Measurements from ENCODE around the gene SKI. TPM values are rescaled to one million over a fixed set of nuclear protein-coding genes. Genes with fewer than 3 reads are reported as not detected.

Gene SKI
- 18.4 and 25.5 TPM in 2 replicates for total RNA-seq

GRCh38 chr1:2228157-2228594 lies at the start of gene SKI:
TSS of gene SKI (plus strand) at chr1:2228319. CDS start at chr1:2228767, 448 bp downstream.

GRCh38 chr1:2194319-2194897 lies 33.7 kb upstream of the SKI start, which contains the start of gene FAAP20:
TSS of gene FAAP20 (minus strand) at chr1:2194772. CDS start at chr1:2194749, 23 bp downstream.

Other genes with a start within 250 kb of the SKI start
- 0.07 TPM in 1 of 2 replicates, not detected in the other for gene CFAP74, start 224.5 kb upstream of the SKI start, total RNA-seq
- gene GABRD, start 209.0 kb upstream of the SKI start, total RNA-seq = not detected in 2 replicates
- gene PRKCZ, start 177.9 kb upstream of the SKI start, total RNA-seq = 24.7 and 41.0 TPM in 2 replicates
- 24.4 and 28.3 TPM in 2 replicates for gene FAAP20, start 33.5 kb upstream of the SKI start, total RNA-seq
- gene MORN1, start 163.2 kb downstream of the SKI start, total RNA-seq = 3.5 and 5.9 TPM in 2 replicates
- gene RER1, start 163.5 kb downstream of the SKI start, total RNA-seq = 87.1 and 146 TPM in 2 replicates
- 34.0 and 37.0 TPM in 2 replicates for gene PEX10, start 184.2 kb downstream of the SKI start, total RNA-seq
- 79.0 and 100 TPM in 2 replicates for gene PLCH2, start 248.0 kb downstream of the SKI start, total RNA-seq

Measured in airway epithelial cell (primary cell).